HG03095 (cell line): ENCODE data around the gene SIKE1.
A peak's percentile ranks its signal among the peaks of the same experiment; 100 is the strongest.
"Not testable (repeated sequence)": the region's sequence is repeated elsewhere in the genome, so short reads cannot be mapped to it uniquely, and the experiment has no call there.

ENCODE experiments used
- ATAC-seq: cut with Tn5 transposase; IDR thresholded peaks from one replicate; pipeline ENCODE4 v1.9.1; 2021; ENCODE audit warnings: moderate library complexity; ENCODE audit not compliant: unreplicated experiment

Gene SIKE1

DNA sequence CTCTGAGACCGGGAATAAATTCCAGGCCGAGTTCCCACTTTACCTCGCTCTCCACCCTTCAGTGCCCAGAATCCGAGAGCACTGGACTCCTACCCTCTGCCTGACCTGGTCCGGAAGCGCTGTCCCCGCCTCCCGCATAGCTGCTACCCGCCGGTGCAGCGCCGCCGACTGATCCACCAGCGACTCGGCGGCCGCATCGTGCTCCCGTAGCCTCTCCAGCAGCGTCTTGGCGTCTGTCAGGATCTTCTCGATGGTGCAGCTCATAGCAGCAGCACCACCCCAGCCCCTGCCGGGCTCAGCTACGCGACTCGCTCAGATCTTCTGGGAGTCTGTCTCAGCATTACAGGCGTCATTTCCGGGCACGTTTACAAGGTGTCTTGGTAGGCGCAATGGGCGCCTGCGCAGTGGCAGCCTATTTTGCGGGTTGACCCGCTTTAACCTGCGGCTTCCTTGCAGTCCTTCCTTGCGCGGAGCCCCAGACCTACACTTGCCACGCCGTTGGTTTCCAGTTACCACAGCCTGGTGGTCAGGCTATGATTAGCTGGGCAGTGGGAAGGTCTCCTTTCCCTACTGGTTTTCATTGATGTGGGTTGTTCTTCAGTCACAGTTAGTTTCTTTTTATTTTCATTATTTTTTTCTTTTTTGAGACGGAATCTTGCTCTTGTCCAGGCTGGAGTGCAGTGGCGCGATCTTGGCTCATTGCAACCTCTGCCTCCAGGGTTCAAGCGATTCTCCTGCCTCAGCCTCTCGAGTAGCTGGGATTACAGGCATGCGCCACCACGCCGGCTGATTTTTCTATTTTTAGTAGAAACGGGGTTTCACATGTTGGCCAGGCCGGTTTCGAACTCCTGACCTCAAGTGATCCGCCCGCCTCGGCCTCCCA is at the start of gene SIKE1:
Gene SIKE1, minus strand, starts transcription at position 342 of the 883 bp plus-strand sequence. Its CDS starts 78 bp downstream, at position 264.
- peak; percentile 97 for ATAC-seq

DNA sequence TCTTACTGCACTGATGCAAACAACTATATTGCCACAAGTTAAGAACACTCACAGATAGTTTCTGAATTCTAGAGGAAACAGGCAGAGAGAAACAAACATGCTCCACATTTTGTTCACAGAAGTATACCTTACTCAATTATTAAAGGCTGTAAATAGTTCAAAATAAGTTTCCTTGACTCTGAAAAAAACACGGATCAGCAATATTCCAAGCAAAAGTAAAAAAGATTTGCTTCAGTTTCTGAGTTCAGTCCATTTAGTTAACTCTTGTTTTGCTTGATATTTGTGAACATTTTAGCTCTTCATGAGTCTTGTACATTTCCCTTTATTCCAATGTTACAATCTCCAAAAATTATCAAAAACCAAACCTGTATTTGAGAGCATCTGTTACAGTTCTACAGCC is 49.6 kb upstream of the SIKE1 start:
- not testable (repeated sequence) for ATAC-seq

DNA sequence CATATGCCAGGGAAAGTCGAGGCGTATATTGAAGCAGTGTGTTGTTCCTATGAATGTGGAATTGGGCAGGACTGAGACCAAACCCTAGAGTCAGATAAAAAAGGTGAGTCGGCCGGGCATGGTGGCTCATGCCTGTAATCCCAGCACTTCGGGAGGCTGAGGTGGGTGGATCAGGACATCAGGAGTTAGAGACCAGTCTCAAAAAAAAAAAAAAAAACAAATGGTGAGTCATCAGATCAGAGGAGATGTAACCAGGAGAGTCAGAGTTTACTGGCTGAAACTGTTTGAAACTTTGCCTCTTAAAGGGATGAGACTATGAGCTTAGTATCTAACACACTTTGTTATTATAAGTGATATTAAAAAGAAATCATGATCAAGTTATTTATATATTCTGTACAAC is 47.8 kb upstream of the SIKE1 start:
- ATAC-seq, result no peak

DNA sequence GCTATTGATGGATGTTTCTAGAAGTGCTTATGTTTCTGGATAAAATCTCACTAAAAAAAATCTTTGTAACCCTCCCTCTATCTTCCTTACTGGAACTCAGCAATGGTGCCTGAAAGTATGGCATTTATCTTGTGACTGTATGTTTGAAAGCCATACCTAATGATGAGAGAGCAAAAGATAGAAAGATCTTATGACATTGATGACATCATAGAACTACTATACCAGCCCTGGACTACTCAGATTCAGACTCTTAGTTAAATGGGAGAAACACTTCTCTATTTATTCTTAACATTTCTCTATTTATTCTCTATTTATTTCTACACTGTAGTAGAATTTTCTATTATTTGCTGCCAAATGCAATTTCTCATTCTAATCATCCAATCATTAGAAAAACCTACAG is 41.5 kb upstream of the SIKE1 start:
- no peak for ATAC-seq

DNA sequence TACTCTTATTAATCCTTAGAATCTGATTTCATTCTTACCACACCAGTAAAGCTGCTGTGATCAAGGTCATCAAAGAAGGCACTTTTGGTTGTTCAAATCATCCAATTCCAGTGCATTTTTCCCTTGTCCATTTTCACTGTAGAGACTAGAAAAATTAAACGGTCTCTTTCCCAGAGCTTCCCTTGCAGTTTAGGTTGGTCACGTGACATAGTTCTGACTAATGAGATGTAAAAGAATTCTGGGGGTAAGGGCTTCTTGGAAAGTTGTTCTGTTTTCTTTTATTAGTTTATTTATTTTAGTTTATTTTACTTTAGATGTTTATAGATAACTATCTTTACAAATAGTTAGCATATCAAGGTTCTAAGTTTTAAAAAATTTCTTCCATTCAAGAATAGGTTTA is 39.9 kb upstream of the SIKE1 start:
- no peak for ATAC-seq

DNA sequence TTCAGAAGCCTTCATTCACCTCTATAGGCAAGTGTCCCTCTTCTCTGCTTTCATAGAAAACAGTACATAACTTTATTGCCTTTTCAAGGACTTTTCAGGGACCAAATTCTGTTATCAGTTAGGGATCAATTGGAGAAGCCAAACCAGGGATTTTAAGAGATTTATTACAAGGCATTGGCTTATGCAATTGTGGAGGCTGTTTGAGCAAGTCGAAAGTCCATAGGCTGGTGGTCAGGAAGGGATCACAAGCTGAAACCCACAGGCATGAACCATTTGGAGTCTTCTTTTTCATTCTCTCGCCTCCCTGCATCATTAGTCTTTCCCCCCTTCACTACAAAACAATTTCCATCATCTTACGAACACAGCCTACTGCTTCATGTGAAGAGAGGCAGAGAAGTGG is 39.4 kb upstream of the SIKE1 start:
- no peak for ATAC-seq

DNA sequence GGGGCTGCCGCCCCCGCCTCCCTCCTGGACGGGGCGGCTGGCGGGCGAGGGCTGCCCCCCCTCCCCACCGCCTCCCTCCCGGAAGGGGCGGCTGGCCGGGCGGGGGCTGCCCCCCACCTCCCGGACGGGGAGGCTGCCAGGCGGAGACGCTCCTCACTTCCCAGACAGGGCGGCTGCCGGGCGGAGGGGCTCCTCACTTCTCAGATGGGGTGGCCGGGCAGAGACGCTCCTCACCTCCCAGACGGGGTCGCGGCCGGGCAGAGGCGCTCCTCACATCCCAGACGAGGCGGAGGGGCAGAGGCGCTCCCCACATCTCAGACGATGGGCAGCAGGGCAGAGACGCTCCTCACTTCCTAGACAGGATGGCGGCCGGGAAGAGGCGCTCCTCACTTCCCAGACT is 24.0 kb upstream of the SIKE1 start:
- not testable (repeated sequence) for ATAC-seq

DNA sequence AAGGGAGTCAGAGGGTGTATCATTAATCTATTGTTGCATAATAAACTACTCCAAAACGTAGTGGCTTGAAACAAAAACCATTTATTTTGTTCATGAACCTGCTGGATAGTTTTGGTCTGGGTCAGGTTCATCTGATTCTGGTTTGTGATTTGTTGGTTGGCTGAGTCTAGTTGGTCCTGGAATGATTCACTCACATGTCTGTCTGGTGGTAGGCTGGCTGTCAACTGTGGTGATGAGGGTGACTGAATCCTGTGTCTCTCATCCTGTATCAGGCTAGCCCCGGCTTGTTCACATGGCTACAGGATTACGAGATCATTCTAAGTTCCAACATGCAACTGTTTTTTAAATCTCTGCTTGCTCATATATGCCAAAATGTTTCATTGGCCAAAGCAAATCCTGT is 22.5 kb upstream of the SIKE1 start:
- no peak for ATAC-seq

DNA sequence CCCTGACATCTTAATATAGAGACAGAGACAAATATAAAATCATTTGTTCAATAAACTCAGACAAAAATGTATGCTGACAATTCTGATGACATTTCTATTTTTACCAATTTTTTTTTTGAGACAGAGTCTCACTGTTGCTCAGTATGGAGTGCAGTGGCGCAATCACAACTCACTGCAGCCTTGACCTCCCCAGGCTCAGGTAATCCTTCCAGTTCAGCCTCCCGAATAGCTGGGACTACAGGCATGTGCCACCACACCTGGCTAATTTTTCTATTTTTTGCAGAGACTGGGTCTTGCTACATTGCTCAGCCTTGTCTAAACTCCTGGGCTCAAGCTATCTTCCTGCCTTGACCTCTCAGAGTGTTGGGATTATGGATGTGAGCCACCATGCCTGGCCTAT is 13.6 kb upstream of the SIKE1 start:
- no peak for ATAC-seq

DNA sequence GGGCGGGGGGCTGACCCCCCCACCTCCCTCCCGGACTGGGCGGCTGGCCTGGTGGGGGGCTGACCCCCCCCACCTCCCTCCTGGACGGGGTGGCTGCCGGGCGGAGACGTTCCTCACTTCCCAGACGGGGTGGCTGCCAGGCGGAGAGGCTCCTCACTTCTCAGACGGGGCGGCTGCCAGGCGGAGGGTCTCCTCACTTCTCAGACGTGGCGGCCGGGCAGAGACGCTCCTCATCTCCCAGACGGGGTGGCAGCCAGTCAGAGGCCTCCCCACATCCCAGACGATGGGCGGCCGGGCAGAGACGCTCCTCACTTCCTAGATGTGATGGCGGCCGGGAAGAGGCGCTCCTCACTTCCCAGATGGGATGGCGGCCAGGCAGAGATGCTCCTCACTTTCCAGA is 10.1 kb upstream of the SIKE1 start:
- ATAC-seq, result not testable (repeated sequence)

DNA sequence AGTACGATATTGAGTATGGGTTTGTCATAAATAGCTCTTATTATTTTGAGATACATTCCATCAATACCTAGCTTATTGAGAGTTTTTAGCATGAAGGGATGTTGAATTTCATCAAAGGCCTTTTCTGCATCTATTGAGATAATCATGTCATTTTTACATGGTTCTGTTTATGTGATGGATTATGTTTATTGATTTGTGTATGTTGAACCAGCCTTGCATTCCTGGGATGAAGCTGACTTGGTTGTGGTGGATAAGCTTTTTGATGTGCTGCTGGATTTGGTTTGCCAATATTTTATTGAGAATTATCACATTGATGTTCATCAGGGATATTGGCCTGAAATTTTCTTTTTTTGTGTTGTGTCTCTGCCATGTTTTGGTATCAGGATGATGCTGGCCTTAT is 6.0 kb upstream of the SIKE1 start:
- not testable (repeated sequence) for ATAC-seq

DNA sequence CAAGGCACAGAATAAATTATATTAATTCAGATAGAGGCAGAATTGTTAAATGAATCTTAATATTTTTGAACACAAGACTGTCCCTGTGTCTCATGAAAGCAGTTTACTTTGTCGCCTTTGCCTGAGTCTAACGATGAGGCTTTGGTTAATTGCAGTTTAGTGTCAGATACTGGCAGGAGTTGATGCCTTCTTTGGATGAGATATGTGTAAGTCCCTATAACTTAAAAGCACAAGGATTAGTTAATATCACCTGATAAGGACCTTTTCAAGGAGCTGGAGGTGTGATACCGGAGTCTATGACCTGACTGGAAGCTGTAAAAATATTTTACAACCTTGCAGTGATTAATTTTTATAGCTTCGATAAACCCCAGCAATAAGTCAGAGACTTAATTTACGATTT is 2.0 kb upstream of the SIKE1 start:
- no peak for ATAC-seq

DNA sequence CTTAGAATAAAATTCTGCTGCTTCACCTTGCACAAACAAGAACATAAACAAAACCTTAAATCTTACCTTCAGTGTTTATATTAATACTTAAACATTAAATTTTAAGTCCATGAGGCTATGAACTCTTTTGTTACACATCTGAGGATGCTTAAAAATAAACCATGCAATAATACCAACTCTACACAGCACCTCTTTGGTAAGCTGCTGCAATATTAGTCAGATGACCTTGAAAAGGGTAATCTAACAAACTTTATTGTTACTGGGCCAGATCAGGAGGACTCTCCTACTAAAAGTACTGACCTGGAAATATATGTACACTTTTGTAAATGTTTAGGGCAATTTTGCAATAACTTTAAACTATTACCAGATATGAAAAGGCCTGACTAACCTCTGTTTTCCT is 763 bp downstream of the SIKE1 start:
- ATAC-seq, result no peak

DNA sequence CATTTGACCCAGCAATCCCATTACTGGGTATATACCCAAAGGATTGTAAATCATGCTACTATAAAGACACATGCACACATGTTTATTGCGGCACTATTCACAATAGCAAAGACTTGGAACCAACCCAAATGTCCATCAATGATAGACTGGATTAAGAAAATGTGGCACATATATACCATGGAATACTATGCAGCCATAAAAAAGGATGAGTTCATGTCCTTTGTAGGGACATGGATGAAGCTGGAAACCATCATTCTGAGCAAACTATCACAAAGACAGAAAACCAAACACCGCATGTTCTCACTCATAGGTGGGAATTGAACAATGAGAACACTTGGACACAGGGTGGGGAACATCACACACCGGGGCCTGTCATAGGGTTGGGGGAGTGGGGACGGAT is 3.8 kb downstream of the SIKE1 start:
- ATAC-seq, result not testable (repeated sequence)

DNA sequence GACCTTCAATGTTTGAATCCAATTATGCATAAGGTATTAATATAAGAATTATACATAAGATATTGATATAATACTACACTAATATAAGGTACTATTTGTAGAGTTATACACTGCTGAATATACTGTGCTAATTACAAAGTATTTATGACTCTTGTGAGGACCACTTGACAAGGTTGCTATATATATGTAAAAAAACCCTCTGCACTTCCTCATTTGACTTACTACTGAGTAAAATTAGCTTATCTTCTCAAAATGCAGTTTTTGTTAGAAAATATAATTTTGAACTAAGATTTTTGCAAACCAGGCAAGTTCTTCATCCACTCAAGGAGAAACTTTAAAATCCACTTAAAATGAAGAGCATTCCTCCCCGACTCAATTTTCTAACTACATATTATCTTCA is 8.5 kb downstream of the SIKE1 start:
- no peak for ATAC-seq

DNA sequence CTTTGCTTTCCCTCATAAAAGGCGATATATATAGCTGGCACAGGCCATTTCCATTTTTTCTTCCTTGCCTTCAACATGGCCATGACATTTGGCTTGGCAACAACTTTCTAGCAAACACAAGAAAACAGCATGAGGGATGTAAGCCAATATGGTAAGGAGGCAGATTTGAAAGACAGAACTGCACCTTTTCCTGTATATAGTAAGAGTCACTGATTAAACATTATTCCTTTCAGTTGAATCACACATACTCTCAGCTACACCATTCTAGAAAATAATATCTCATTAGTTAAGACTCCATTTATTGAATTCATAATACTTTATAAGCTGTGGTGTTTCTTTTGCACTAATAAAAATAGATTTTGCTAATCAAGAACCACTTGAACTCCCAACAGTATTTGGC is 9.5 kb downstream of the SIKE1 start:
- no peak for ATAC-seq

DNA sequence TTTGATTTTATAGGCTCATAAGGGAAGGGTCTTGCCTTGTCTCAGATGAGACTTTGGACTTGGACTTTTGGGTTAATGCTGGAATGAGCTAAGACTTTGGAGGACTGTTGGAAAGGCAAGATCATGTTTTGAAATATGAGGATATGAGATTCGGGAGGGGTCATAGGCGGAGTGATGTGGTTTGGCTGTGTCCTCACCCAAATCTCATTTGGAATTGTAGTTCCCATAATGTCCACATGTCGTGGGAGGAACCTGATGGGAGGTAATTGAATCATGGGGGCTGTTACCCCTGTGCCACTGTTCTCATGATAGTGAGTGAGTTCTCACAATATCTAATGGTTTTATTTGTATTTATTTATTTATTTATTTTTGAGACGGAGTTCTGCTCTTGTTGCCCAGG is 15.8 kb downstream of the SIKE1 start:
- no peak for ATAC-seq

DNA sequence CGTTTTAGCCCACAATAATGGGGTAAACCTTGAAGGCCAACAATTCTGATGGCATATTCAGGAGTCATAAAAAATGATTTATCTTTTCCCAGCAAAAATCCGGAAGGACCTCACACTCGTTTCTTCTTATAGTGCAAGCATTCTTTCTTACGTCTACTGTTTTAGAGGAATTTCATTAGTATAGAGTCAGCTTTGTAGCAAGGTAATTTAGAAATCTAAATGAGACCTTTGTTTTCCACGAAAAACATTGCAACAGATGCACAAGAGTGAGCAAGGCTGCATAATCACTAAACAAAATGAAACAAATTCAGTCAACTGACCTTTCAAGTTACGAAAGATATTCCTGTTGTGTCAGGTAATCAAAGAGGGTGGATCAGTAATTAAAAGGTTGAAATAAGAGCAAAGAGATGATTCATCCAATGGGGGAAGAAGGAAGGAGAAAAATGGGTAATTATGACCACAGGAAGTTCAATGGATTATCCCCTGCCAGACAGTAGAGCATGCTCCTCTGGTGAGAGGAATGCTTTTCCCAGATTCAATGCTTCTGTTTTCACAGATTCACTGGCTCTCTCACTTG is 22.1 kb downstream of the SIKE1 start:
- no peak for ATAC-seq

DNA sequence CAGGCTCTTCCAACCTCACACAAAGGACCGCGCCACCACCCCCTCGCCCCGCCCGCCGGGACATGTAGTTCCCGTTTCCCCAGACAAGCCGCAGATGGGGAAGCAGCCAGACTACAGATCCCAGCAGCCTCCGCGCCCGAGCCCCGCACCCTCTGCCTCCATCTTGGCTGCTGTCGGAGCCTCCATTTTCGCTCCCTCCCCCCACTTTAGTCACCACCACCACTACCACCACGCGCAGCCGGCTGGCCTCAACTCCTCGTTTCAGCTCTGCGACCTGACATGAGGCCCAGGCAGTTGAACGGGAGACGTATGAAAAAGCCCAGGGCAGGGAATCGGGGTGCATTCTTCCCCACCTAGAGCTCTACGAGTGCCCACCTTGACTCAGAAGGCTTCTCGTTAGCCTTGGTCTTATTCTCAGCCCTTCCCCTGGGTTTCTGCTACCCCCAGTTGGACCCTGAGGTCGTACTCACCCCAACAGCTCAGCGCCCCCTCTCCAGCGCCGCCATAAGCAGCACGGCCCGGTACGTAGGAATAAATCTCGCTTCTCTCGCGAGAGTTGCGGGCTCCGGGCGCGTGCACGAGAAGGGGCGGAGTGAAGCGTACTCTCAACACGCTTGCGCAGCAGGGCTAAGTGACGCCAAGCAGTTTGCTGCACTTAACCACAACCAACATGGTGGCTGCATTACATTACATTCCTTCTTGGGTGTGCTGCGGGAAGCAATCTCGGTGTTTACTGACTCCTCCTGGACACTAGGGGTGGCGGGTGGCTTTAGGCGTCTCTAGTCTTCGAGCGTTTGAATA is 22.8 kb downstream of the SIKE1 start, which contains the start of gene CSDE1:
Gene CSDE1, minus strand, starts transcription at position 530 of the 801 bp plus-strand sequence. CDS start 18,094 bp downstream, outside the sequence.
- ATAC-seq, result peak; percentile 74

DNA sequence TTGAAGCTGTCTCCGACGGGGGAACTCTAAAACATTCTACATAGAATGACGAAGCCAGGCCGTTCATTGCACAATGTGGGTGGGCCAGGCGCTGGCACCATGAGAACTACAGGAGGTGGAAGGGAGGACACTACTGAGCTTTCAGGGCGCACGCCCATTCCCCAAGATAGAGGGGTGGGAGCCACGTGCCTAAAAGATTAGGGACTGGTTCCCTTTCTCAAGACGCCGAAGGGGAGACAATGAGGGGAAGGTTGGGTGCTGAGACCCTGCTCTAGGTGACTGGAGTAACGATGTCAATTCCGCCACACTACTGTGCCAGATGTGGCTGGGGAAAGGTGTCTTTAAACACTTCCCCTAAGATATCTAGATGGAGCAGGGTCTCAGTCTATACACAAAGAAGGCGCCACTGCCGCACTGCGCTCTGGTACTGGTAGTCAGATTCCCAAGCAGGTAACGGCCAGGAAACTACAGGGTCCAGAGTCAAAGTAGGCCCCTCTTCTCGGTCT is 23.5 kb downstream of the SIKE1 start:
- no peak for ATAC-seq
